OCI-LY7 (cell line): ENCODE data around the gene PDZRN3. TPM values are rescaled to one million over a fixed set of nuclear protein-coding genes. Genes with fewer than 3 reads are reported as not detected.

ENCODE experiments used
- BruUV-seq: library from RNA; stranded (reverse); fragments of 400-500 nt; replicated peaks from 2 replicates; lab custom pipeline; 2021; lab: Mats Ljungman, UMichigan
- CTCF ChIA-PET: fragments of 300-600 bp; sonication (Branson Sonifier 250); formaldehyde crosslinking; loops from one replicate; lab custom pipeline; 2022; ENCODE audit warnings: antibody characterized with exemption; ENCODE audit not compliant: unreplicated experiment; lab: Charles Lee
- POLR2A ChIA-PET: fragments of 300-600 bp; sonication (Branson Sonifier 250); formaldehyde crosslinking; loops from one replicate; lab custom pipeline; 2022; ENCODE audit warnings: antibody characterized with exemption; lab: Charles Lee
- DNase-seq: peaks from one replicate; pipeline ENCODE4 v3.0.0-alpha.2; 2015; ENCODE audit warnings: low spot score
- H2AFZ ChIP-seq: fragments of 200-600 bp; sonication (generic), shearing (Covaris generic); 2 replicates; pipeline ENCODE4 v1.6.1; 2014; ENCODE audit warnings: mild to moderate bottlenecking, antibody characterized with exemption, low read length, moderate library complexity
- H3K27ac ChIP-seq: fragments of 200-600 bp; sonication (generic); 2 replicates; pipeline ENCODE4 v1.5.1; 2014; ENCODE audit warnings: mixed run types, low read depth, mild to moderate bottlenecking, moderate library complexity, low read length, inconsistent platforms; ENCODE audit not compliant: poor library complexity, severe bottlenecking
- H3K36me3 ChIP-seq: fragments of 200-600 bp; sonication (generic); 2 replicates; pipeline ENCODE4 v1.6.1; 2014; ENCODE audit warnings: mild to moderate bottlenecking, antibody characterized with exemption, low read length, moderate library complexity, mixed read lengths; ENCODE audit not compliant: insufficient read depth
- H3K4me1 ChIP-seq: fragments of 200-600 bp; sonication (generic); 2 replicates; pipeline ENCODE4 v1.5.1; 2014; ENCODE audit warnings: mild to moderate bottlenecking, low read length; ENCODE audit not compliant: insufficient read depth, poor library complexity, severe bottlenecking
- H3K4me2 ChIP-seq: fragments of 200-600 bp; sonication (generic); 2 replicates; pipeline ENCODE4 v1.6.1; 2014; ENCODE audit warnings: mild to moderate bottlenecking, low read length
- H3K4me3 ChIP-seq: fragments of 200-600 bp; sonication (generic); 2 replicates; pipeline ENCODE4 v1.5.1; 2014; ENCODE audit warnings: mild to moderate bottlenecking, low read depth, low read length; ENCODE audit not compliant: poor library complexity, severe bottlenecking
- H3K79me2 ChIP-seq: fragments of 200-600 bp; sonication (generic); 2 replicates; pipeline ENCODE4 v1.6.1; 2016; ENCODE audit warnings: low read depth, mild to moderate bottlenecking, low read length, moderate library complexity, mixed read lengths; ENCODE audit not compliant: insufficient read depth
- H3K9me2 ChIP-seq: fragments of 200-600 bp; sonication (generic); 2 replicates; pipeline ENCODE4 v1.6.1; 2016; ENCODE audit warnings: mild to moderate bottlenecking, low read length, mixed read lengths; ENCODE audit not compliant: insufficient read depth
- H3K9me3 ChIP-seq: fragments of 200-600 bp; sonication (generic); 2 replicates; pipeline ENCODE4 v1.6.1; 2014; ENCODE audit warnings: mild to moderate bottlenecking, mixed run types, low read length, mixed read lengths
- H4K20me1 ChIP-seq: fragments of 200-600 bp; sonication (generic); 2 replicates; pipeline ENCODE4 v1.6.1; 2014; ENCODE audit warnings: mild to moderate bottlenecking, antibody characterized with exemption, low read length, moderate library complexity, mixed read lengths; ENCODE audit not compliant: insufficient read depth
- CTCF ChIP-seq: fragments of 200-600 bp; sonication (generic); conservative IDR thresholded peaks from 2 replicates; pipeline ENCODE4 v1.5.1; 2014; ENCODE audit warnings: mild to moderate bottlenecking, antibody characterized with exemption, low read length, moderate library complexity, mixed read lengths
- EZH2phosphoT487 ChIP-seq: fragments of 200-600 bp; sonication (generic); IDR thresholded peaks from 2 replicates; pipeline ENCODE4 v1.6.1; 2018; ENCODE audit warnings: low read depth, borderline replicate concordance, mild to moderate bottlenecking, mixed run types, antibody characterized with exemption, low read length, moderate library complexity, mixed read lengths
- intact Hi-C: fragments of 100-400 bp; cut with micrococcal nuclease; formaldehyde crosslinking; loops from one replicate; pipeline ENCODE4 v1.10.0; 2022; ENCODE audit not compliant: unreplicated experiment
- total RNA-seq, 2 experiments: library from RNA; depleted of rRNA in 1 of 2; stranded (reverse); fragments of >200 nt in 1 of 2; shearing (Covaris generic) in 1 of 2; gene quantifications; 2 replicates each; pipeline ENCODE4 v1.2.3, GENCODE V29; 2014 to 2022

PDZRN3 gene
- total RNA-seq, 2 experiments from 2014 or later, result 0.95 TPM; not detected in 1

GRCh38 chr3:73419942-73420341 lies 204.8 kb downstream of the PDZRN3 start:
- TF ChIP-seq CTCF (no peak), EZH2phosphoT487 (no peak)

GRCh38 chr3:73419179-73419803 lies 205.4 kb downstream of the PDZRN3 start:
- H3K36me3 ChIP-seq, result no peaks in the 10 kb centered on the region
- H3K27ac ChIP-seq, result no peak overlapping the region
- H2AFZ ChIP-seq, result no peak overlapping the region
- H3K9me3 ChIP-seq, result no peaks in the 10 kb centered on the region
- no peak overlapping the region for H3K4me3 ChIP-seq
- no peak overlapping the region for H3K4me2 ChIP-seq
- no peaks in the 10 kb centered on the region for H3K79me2 ChIP-seq
- H3K4me1 ChIP-seq, result no peaks in the 10 kb centered on the region
- no peak for TF ChIP-seq CTCF
- no peak for TF ChIP-seq EZH2phosphoT487
- H4K20me1 ChIP-seq, result no peaks in the 10 kb centered on the region
- no peaks in the 10 kb centered on the region for H3K9me2 ChIP-seq
- POLR2A ChIA-PET, result interaction anchor here (1.1 kb wide), 1 partner anchor 190 kb away, joined by 3 read pairs; no protein-coding TSS in a partner anchor
- CTCF ChIA-PET, result no interaction called here
- no TSS peak for BruUV-seq
- intact Hi-C loops, result no loop called here
- no peak for DNase-seq

More at GRCh38 chr3:73419942-73420341, 204.8 kb downstream of the PDZRN3 start:
- Histone ChIP-seq H3K36me3 (no peaks in the 10 kb centered on the region), H3K4me3 (no peak overlapping the region), H4K20me1 (no peaks in the 10 kb centered on the region), H3K9me2 (no peaks in the 10 kb centered on the region), H3K4me1 (no peaks in the 10 kb centered on the region), H3K27ac (no peak overlapping the region), H3K79me2 (no peaks in the 10 kb centered on the region), H2AFZ (no peak overlapping the region), H3K4me2 (no peak overlapping the region), H3K9me3 (no peaks in the 10 kb centered on the region)
- no TSS peak for BruUV-seq
- DNase-seq, result no peak
- intact Hi-C loops, result no loop called here
- POLR2A ChIA-PET, result interaction anchor here (1.1 kb wide), 1 partner anchor 191 kb away, joined by 3 read pairs; no protein-coding TSS in a partner anchor
- CTCF ChIA-PET, result no interaction called here

- H3K4me2 ChIP-seq, result no peak overlapping the region
- POLR2A ChIA-PET, result no interaction called here
- CTCF ChIA-PET, result no interaction called here
- no peaks in the 10 kb centered on the region for H3K4me1 ChIP-seq
- no peak overlapping the region for H3K27ac ChIP-seq
- H3K9me2 ChIP-seq, result no peaks in the 10 kb centered on the region
- H3K79me2 ChIP-seq, result no peaks in the 10 kb centered on the region
- BruUV-seq, result no TSS peak
- no peaks in the 10 kb centered on the region for H4K20me1 ChIP-seq
- intact Hi-C loops, result no loop called here
- TF ChIP-seq EZH2phosphoT487, result no peak
- no peaks in the 10 kb centered on the region for H3K9me3 ChIP-seq
- DNase-seq, result no peak
- no peak overlapping the region for H3K4me3 ChIP-seq
- H2AFZ ChIP-seq, result no peak overlapping the region
- H3K36me3 ChIP-seq, result no peaks in the 10 kb centered on the region
Measured at GRCh38 chr3:73418681-73419080, 206.1 kb downstream of the PDZRN3 start.
